Measurements from ENCODE around the gene CCDC18.

The CCDC18 gene

GRCh38 chr1:93186667-93187066, 6.1 kb downstream of the CCDC18 start:
- Histone ChIP-seq H3K4me1 (ENCODE audit: control insufficient read depth, insufficient read depth, low read length) (no peaks in the 10 kb centered on the region), H3K27ac (ENCODE audit: extremely low read depth, low read depth, low read length) (no peak overlapping the region), H3K9me3 (ENCODE audit: control insufficient read depth, insufficient read depth, low read depth, low read length) (no peaks in the 10 kb centered on the region), H3K36me3 (ENCODE audit: control insufficient read depth in 2 of 2, insufficient read depth in 1 of 2, low read length in 2 of 2) (peaks cover 5 to 28% of the 10 kb centered on the region in 2 experiments; a peak in 2 of 3 replicates), H3K4me3 (ENCODE audit: low read depth, low read length) (no peak overlapping the region)
- TF ChIP-seq PRDM2 (tag by site-specific recombination; IDR thresholded peaks at IDR 0.05; ENCODE audit: borderline replicate concordance), result no peak
- TF ChIP-seq ZNF223 (tag by site-specific recombination; IDR thresholded peaks at IDR 0.05), result no peak
- TF ChIP-seq ZBTB44 (tag by site-specific recombination; IDR thresholded peaks at IDR 0.05), result no peak
- TF ChIP-seq ZBTB1 (tag by site-specific recombination; IDR thresholded peaks at IDR 0.05), result no peak
- TF ChIP-seq ZNF10 (tag by site-specific recombination; IDR thresholded peaks at IDR 0.05), result no peak
- no peak for TF ChIP-seq FEZF1 (tag by site-specific recombination; IDR thresholded peaks at IDR 0.05)
- no peak for TF ChIP-seq ZNF146 (tag by site-specific recombination; IDR thresholded peaks at IDR 0.05)
- TF ChIP-seq BCL6B (tag by site-specific recombination; IDR thresholded peaks at IDR 0.05), result no peak
- no peak for TF ChIP-seq KLF16 (tag by site-specific recombination; IDR thresholded peaks at IDR 0.05)
- no peak for TF ChIP-seq ZNF16 (tag by site-specific recombination; IDR thresholded peaks at IDR 0.05; ENCODE audit: low read depth)
- TF ChIP-seq SALL2 (tag by site-specific recombination; IDR thresholded peaks at IDR 0.05; ENCODE audit: borderline replicate concordance), result no peak
- no peak for TF ChIP-seq ZNF26 (tag by site-specific recombination; IDR thresholded peaks at IDR 0.05)
- TF ChIP-seq ZNF555 (tag by site-specific recombination; conservative IDR thresholded peaks at IDR 0.05), result no peak
- CTCF ChIA-PET, result interaction anchor here (0.7 kb wide), 1 partner anchor 168 kb away, joined by 3 read pairs; no protein-coding TSS in a partner anchor
- POLR2A ChIA-PET, result no interaction called here

GRCh38 chr1:93190432-93190831, 9.9 kb downstream of the CCDC18 start:
- H3K27ac ChIP-seq (ENCODE audit: extremely low read depth, low read depth, low read length), result no peak overlapping the region
- POLR2A ChIA-PET, result interaction anchor here (0.7 kb wide), 1 partner anchor 12 kb away, joined by 3 read pairs; no protein-coding TSS in a partner anchor
- peaks cover 17 to 53% of the 10 kb centered on the region in 2 experiments; a peak in 2 of 3 replicates for H3K36me3 ChIP-seq (ENCODE audit: control insufficient read depth in 2 of 2, insufficient read depth in 1 of 2, low read length in 2 of 2)
- CTCF ChIA-PET, result interaction anchor here (1.2 kb wide), 1 partner anchor 111 kb away, joined by 4 read pairs; no protein-coding TSS in a partner anchor
- no peaks in the 10 kb centered on the region for H3K4me1 ChIP-seq (ENCODE audit: control insufficient read depth, insufficient read depth, low read length)
- H3K9me3 ChIP-seq (ENCODE audit: control insufficient read depth, insufficient read depth, low read depth, low read length), result no peaks in the 10 kb centered on the region
- H3K4me3 ChIP-seq (ENCODE audit: low read depth, low read length), result no peak overlapping the region
- no peak for TF ChIP-seq ZNF664 (tag by site-specific recombination; IDR thresholded peaks at IDR 0.05)
- TF ChIP-seq ZBTB6 (tag by site-specific recombination; IDR thresholded peaks at IDR 0.05), result no peak
- TF ChIP-seq ZNF596 (tag by site-specific recombination; IDR thresholded peaks at IDR 0.05), result no peak
- no peak for TF ChIP-seq WT1 (tag by site-specific recombination; IDR thresholded peaks at IDR 0.05)
- no peak for TF ChIP-seq ZSCAN5A (tag by site-specific recombination; IDR thresholded peaks at IDR 0.05)
